Activated effector memory CD4-positive, alpha-beta T cell treated with Interleukin-2 at 50 U/mL for 16 hours (primary cell): ENCODE data around the gene MOB2.

Source experiments
- DNase-seq: peaks from one replicate; pipeline ENCODE4 v3.0.0-alpha.2; 2020

MOB2 gene, protein sequence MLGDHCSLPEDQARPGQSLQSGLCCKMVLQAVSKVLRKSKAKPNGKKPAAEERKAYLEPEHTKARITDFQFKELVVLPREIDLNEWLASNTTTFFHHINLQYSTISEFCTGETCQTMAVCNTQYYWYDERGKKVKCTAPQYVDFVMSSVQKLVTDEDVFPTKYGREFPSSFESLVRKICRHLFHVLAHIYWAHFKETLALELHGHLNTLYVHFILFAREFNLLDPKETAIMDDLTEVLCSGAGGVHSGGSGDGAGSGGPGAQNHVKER

DNA sequence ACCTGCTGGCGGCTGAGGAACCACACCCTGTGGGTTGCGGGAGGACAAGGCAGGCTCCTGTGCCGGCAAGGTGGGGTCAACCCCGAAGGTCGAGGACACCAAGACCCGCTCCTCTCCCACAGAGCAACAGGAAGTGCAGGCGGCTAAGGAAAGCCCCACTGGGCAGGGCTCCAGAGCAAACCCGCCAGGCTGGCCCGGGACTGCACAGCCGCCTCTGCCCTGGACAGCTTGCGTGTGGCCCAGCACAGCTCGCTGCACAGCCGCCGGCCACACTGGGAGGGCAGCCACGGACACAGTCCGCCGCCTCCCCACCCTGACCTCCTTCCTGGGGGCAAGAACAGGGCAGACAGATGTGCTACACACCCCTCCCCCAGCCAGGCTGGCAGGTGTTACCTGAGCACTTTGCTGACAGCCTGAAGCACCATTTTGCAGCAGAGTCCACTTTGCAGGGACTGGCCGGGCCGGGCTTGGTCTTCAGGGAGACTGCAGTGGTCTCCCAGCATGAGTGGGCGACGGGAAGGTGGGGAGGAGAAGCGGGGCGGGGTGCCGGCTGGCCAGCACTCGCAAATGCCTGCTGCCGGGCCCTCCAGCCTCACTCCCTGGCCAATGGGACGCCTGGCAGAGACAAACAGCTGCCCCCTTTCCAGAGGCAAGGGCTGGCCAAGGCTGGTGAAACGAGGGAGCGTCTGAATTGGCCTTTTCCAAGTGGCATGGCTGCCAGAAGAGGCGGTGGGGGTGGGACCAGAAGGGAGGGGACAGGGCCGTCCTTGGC, at the start of gene MOB2:
Gene MOB2, minus strand, starts transcription at position 726 of the 772 bp plus-strand sequence. Its CDS starts 223 bp downstream, at position 503.
- DNase-seq, result no peak

DNA sequence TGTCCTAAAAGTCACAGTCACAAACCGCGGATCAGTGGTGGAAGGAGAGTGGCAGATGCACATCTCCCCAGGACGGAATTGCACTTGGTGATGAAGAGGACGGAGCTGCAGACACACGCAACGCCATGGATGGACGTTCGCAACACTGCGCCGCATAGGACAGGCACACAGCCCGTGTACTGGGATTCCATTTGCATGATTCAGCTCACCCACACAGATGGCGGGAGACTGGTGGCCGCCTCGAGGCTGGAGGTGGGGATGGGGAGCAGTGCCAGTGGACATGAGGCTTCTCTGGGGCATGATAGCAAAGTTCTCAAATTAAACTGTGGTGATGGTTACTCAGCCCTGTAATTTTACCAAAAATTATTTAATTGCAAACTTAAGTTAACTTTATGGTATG, 48.1 kb upstream of the MOB2 start:
- DNase-seq, result no peak

DNA sequence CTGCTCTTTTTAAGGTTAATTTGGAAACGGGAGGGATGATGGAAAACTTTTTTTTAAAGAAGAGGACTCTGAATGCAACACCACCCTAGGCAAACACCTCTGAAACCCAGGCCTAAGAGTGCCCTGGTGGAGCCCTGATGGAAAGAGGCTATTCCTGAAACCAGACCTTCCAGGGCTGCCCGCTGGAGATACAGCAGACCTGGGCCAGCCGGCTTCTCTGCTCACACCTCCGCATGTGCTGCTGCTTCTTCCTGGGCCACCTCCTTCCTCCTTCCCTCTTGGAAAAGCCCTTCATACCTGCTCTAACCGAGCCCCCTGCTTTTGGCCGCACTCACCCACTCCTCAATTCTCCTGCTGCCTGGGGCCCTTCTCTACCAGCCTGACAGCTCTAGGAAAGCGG, 47.6 kb upstream of the MOB2 start:
- DNase-seq, result no peak

DNA sequence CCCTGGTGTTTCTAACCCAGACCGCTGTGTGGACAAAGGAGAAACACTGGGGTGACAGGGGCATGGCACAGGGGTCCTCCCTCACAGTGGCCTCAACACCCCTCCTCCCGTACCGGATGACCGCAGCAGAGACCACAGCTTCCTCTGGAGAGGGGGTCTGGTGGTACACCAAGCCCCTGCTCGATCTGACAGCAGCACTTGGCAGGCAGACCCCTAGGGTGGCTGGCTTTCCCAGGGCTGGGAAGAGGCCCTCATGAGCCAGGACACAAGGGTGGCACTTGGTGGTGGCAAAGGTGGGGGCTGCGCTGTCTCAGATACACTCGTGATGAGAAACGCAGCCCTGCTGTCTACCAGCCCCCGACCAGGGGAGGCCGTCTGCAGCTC, 46.8 kb upstream of the MOB2 start:
- DNase-seq, result no peak

DNA sequence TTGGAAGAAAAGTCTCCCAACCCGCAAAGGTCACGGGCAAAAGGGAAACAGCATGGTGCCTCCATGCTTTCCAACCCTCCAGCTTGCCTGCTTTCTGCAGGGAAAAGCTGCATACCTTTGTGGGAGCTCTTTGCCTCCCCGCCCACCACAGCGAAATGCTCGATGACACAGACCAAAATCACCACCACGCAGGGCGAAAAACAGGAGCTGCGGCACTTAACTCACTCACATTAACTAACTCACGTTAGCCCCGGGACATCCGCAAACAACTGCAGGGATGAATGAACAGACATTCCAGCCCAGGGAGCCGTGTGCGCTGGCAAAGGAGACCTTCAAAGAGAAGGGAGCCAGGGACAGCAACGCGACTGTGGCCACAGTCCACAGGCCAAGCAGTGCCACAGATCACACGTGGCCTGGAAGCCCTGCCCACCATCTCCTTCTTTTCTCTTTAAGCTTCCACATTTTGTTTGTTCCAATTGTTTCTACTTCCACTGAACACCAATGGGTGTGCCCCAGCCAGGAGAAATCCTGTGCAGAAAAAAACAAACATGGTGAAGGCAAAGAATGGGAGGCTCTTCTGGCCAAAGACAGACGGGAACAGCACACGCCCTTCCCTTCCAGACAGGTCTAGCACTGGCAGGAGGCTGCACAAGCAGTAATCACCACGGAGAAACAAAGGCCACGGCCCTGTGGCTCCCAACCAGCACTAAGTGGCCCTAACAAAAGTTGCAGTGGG, 46.2 kb upstream of the MOB2 start:
- DNase-seq, result no peak

DNA sequence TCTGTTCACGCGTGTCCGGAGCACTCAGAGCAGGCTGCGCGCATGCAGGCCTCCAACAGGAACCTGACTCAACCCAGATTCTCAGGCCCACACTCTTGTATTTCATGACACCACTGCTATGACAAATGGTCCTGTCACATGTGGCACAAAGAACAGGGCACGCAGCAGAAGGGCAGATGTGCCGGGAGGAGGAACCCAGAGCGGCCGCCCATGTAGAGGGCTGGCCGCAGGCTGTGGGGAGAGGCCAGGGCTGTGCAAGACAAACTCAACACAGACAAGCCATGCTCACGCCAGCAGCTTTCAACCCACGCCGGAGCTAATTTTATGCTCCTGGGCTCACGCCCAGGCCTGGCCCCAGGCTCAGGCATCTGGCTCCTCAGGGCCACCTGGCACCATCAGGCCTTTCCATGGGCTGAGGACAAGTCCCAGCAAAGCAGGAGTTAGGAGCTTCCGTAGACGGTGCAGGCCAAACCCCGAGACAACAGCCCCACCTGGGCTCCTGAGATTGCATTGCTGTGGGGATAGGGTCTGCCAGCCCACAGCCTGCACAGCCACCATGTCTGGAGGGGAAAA, 45.5 kb upstream of the MOB2 start:
- DNase-seq, result no peak

DNA sequence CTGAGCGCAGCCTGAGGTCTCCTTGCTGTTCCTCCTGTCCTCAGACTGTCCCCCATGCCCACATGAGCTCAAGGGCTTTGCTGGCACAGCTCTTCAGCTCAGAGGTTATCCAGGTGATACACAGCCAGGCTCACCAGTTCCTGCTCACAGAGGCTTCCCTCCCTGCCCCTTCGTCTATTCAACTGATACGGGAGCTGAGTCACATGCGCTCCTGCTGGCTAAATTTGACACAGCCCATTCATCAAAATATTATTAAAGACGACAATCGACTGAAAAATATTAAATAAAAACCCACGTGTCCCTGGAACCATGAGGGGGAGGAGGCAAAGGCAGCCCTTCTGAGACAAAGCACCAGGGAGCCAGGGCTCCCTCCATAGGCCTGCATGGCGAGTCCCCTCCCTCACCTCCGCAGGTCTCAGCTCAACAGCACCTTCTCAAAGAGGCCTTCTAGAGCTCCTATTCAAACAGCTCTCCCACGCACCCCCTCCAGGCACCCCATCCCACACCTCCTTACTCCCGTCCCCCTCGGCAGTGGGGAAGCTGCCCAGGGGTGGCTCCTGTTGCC, 45.0 kb upstream of the MOB2 start:
- DNase-seq, result no peak

DNA sequence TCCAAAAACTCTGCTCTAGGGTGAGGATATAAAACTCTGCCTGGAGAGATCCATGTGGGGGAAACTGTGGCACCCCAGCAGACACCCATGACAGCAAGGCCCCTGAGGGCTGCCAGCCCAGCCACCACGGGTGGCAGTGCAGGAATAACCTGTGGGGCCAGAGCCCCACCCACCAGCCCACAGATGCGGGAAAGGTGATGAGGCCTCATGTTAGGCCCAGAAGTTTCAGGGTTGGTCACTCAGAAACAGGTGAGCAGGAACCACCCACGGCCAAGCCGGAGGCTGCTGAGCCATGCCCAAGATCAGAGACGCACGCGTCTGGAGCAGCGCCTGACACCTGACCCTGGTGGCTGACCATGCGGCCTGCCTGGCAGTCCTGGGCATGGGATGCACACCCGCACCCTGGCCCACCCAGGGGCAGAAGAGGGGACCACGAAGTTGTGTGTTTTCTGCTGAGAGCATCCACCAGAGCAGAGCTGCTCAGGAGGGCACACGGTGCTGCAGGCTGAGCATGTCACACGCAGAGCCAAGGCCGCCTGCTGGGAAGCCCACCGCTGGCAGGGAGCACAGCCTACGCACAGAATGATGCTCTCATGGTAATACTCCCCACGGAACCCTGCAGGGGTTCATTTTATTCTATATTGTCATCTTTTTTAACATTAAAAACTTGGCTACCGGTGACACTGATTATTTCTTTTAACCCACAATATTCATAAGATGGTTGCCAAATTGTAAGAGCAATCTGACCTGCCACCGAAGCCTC, 44.3 kb upstream of the MOB2 start:
- no peak for DNase-seq

DNA sequence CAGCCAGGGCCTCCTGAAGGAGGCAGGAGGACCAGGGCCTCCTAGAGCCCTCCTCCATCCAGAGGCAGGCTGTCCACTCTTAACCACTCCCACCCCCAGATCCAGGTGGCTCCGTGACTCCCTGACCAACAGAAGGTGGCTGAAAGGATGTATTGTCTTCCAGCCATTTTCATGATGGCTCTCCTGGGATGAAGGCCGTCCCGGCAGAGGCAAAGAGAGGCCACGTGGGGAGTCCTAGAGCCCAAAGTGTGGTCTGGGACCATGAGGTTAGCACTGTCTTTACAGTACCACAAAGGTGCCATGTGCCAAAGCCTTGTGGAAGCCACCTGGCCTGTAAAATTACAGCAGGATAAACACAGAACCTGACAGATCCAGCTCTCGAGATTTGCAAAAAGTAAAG, 43.2 kb upstream of the MOB2 start:
- no peak for DNase-seq

DNA sequence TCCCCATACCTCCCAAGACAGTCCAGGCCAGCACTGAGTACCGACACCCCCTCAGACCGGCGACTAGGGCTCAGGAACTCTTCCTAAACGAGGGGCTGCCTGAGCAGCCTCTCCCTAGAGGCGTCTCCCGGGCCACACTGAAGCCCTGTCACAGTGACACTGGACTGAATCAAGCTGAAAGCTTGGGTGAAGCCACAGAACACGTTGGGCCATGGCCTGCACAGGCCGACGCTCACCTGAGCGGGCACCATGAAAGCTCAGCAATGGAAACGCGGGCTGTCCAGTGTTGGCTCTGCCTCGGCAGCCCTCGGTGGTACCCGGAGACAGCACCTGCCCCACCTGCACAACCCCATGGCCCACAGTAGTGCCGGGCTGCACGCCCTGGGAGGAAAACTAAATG, 42.7 kb upstream of the MOB2 start:
- DNase-seq, result no peak

DNA sequence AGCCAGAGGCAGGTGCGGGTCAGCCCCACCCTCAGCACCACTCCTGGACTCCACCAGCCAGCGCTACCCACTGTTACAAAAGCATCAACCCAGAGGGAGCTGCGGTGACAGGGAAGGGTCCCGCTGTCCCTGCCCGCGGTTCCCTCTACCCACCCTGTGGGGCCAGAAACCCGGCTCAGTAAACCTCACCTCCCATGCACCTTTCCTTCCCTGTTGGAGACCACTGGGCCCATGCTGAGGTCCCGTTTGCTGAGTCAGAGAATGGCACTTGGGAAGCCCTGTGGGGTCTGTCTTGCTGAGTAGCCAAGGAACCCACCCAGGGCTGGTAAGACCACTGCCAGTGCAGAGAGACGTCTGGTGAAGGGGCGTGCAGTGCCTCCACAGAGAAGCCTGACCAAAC, 42.1 kb upstream of the MOB2 start:
- DNase-seq, result no peak

DNA sequence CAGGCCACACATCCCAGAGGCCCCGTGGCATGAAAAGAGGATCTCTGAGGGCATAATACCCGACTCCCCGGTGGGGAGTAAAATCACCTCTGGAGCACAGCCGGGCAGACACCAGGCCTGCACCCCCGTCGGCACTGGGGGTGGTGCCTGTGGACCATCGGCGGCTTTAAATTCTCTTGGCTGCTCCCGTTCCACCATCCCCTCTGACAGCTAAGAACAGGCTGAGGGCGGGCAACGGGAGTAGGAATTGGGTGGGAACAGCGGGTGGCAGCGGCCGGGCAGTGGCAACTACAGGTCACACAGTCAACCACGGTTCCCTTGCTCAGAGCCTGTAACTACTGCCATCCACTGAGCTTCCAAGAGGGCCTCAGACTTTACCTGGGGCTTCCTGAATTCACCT, 40.2 kb upstream of the MOB2 start:
- no peak for DNase-seq

DNA sequence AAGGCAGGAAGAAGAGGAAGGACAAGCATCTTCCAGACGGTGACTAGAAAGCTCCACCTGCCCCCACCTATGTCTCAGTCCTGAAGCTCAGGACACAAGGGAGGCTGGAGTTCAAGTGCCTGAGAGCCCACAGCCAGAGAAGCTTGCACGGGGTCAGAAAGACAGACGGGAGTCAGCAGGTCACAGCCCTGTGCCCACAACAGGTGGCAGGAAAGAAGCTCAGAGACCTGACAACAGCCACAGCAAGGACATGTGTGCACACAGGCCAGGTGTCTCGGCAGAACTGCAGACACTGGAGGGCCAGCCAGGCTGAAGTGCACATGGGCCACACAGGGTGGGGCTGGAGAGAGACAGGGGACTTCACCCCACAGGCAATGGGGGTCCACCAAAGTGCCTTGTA, 37.2 kb upstream of the MOB2 start:
- no peak for DNase-seq

DNA sequence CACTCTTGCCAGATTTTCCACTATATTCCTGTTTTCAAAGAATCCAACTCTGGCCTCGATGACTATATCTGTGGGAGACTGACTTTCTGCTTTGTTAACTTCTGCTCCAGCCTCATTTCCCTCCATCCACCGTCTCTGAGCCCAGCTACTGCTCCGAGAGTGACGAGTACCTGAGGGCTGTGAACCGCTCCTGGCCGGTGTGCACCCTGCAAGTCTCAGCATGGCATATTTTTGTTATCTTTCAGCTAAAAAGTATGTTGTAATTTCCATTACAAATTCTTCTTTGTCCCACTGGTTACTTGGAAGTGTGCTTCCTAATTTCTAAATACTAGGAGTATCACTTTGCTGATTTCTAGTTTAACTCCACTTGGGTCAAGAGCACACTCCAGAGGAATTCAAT, 36.5 kb upstream of the MOB2 start:
- DNase-seq, result no peak

DNA sequence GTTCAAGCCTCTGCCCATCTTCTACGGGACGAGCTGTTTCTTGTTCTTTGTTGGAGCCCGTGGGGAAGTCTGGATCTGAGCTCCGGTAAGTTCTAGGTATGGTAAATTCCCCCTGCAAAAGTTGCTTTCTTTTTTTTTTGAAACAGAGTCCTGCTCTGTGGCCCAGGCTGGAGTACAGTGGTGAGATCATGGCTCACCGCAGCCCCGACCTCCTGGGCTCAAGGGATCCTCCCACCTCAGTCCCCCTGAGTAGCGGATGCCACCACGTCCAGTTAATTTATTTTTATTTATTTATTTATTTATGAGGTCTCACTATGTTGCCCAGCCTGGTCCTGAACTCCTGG, 35.5 kb upstream of the MOB2 start:
- no peak for DNase-seq

DNA sequence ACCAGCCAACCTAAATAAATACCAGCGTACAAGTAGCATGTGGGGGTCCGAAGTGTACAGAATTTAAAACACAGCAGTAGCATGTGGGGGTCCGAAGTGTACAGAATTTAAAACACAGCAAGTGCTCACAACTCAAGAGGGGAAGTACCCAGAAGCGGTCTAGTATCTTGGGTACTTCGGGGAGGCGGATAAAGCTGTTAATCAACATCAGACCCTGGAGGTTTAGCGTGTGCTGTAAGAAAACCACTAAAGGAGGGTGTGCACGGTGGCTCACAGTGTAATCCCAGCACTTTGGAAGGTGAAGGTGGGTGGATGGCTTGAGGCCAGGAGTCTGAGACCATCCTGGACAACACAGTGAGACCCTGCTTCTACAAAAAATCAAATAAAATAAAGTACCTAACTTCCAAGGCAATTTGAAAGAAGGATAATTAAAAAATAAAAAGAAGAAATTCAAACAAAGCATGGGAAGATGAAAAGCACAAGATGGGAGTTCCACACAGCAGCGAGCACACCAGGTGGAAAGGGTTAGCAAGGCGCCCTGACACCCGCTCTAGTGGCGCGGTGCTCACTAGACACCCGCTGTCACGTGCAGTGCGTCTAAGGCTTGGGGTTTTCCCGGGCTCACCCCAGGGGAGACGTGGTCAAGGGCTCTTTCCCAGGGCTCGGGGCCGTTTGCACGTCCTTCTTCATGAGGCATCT, 35.0 kb upstream of the MOB2 start:
- no peak for DNase-seq

DNA sequence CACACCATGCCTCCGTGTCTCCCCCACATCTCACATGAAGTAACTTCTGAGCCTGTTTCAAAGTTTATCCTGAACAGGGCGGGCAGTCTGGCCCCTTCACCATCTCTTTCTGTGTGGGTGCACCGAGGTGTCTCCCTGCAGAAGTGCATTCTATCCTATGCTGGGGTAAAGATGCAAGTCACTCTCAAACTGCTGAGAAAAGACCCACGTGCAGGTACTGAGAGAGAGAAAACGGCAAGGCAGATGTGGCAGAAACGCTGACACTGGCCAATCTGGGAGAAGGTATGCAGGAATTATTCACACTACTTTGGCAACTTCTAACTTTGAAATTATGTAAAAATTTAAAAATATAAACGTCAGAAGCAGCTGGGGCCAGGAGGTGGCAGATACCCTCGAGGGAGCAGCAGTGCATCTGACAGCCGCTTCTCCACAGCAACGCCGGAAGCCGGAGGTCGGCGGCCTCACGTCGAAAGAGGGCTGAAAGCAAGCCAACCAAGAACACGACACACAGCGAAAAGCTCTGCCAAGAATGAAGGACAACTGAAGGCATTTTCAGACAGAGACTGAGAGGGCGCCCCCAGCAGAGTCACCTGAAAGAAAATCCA, 34.2 kb upstream of the MOB2 start:
- DNase-seq, result no peak

DNA sequence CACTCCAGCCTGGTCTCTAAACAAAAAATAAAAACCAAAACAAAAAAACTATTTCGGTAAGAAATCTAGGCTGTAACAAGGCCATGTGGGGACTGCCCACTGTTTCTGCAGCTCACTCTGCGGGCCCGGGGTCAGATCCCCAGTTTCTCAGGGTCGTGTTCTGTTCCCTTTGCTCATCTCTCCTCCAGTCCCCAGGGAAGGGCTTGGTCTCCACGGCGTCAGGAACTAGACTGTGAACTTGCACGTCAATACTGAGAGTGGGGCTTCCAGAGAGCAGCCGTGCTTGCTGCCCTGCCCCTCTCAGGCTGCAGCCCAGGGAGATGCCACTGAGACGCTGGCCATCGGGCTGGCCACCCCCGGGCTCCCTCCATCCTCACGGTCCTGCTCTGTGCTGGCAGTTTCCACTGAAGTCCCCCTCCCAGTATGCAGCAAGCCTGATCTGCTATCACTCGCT, 33.7 kb upstream of the MOB2 start:
- no peak for DNase-seq

DNA sequence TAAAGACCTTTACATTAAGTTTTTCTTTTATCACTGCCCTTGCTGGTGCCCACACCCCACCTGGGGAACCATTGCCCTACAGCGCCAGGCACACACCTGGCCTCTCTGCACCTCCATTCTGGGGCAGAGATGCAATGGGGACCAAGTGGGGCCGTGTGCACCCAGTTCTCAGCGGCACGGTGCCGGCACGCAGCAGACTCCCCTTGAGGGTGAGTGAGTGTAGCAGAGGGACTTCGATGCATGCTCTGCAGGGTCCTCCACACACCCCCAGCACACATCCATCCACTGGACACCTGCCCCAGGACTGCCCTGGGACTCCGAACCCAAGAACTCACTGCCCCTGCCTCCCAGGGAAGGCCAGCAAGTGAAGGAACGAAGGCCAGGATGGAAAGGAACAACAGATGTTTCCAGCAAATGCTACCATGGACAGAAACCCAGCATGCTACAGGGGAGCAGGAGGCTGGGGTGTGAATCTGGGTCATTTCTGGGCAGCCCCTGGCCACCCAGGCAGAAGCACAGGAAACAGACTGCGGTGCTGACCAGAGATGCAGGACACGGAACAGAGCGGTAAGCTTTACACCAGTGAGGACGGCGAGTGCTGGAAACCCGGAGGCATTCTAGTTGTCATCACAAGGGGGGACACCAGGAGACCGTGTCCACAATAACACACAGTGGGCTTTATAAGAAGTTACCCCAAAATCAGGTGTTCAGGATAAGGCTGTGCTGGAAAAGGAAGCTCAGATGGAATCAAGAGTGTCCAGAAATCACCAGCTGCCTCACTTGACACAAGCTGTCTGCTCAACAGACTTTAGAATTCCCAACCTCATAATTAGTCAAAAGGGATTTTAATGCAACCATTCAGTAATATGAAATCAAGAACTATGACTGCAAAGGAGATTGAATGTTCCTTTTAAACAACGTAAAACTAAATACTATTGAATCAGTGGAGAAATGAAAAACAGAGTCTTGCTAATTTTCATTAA, 32.7 kb upstream of the MOB2 start:
- no peak for DNase-seq

DNA sequence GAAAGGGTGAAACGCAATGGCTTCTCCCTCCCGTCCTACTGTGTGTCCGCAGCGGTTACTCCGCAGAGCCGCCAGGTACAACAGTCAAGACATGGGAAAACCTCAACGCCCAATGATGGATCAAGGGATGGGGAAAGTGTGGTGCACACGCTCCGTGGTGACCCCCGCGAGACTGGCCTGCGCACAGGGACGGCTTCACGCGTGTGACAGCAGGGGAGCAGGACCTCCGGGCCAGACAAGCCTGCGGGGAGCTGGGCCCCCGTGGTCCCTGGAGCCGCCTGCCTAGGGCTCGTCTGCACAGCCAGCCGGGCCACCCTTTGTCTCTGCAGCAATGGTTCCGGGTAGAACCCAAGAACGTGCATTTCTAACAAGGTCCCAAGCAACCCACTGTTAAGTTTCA, 31.7 kb upstream of the MOB2 start:
- DNase-seq, result no peak
